Heart left ventricle (tissue), 13 donors: Measurements from ENCODE around the gene ARRB1.

ENCODE experiments used
- POLR2A ChIP-seq, 2 donors: fragments of 450-650 bp; IDR thresholded peaks; one replicate each; pipeline ENCODE4 v1.6.1; 2017; ENCODE audit warnings: antibody characterized with exemption in 2 of 2, mild to moderate bottlenecking in 2 of 2, moderate library complexity in 2 of 2
- TF ChIP-seq, protein P1 (sequence below), 12 donors: fragments of 200-600 bp; sonication (generic) in 4 of 12; IDR thresholded peaks; one replicate each; pipeline versions ENCODE4 v1.5.0 to v1.8.0; 2018 to 2022; ENCODE audit warnings: antibody characterized with exemption in 12 of 12, mild to moderate bottlenecking in 5 of 12
- donor health status: ischemic (EF 13 %, LVEDD 7.1; RV severe dilation, severe dysfunction).
- donor health status: DM: no; HTN: yes; CAD: no.
- donor health status: DM: no; HTN: no; CAD: no.
- donor health status: ischemic (EF 25% LVEDD 6.9; RV normal size, moderate dysfunction).
- donor health status: ischemic (EF 25% LVEDD 5.7; RV mildly dilated, moderate dysfunction).
- donor health status: ischemic (EF 35%, LVEDD 5.7; RV mildly dilated, moderate dysfunction).
- donor health status: nonischemic (EF 11% LVEDD 7.7; RV severe dilation, severe dysfunction).
- donor health status: DM: yes; HTN: yes; CAD: no.
- donor health status: PGD.
- donor health status: ischemic (EF 29% LVEDD 5.4; RV normal size, mild dysfunction).
- donor health status: nonischemic (EF 23%, LVEDD 6.1; RV moderate dilation, normal function).

GRCh38 chr11:75376175-75376574 lies 24.7 kb upstream of the ARRB1 start:
- TF ChIP-seq, protein P1, sequence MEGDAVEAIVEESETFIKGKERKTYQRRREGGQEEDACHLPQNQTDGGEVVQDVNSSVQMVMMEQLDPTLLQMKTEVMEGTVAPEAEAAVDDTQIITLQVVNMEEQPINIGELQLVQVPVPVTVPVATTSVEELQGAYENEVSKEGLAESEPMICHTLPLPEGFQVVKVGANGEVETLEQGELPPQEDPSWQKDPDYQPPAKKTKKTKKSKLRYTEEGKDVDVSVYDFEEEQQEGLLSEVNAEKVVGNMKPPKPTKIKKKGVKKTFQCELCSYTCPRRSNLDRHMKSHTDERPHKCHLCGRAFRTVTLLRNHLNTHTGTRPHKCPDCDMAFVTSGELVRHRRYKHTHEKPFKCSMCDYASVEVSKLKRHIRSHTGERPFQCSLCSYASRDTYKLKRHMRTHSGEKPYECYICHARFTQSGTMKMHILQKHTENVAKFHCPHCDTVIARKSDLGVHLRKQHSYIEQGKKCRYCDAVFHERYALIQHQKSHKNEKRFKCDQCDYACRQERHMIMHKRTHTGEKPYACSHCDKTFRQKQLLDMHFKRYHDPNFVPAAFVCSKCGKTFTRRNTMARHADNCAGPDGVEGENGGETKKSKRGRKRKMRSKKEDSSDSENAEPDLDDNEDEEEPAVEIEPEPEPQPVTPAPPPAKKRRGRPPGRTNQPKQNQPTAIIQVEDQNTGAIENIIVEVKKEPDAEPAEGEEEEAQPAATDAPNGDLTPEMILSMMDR (IDR thresholded peaks at IDR 0.05), result no peak
- no peak for TF ChIP-seq POLR2A (IDR thresholded peaks at IDR 0.05)
